Nephron progenitor cell (in vitro differentiated cells): ENCODE measurements around the gene VPS13D.

Source experiments
- DNase-seq: peaks from one replicate; pipeline ENCODE4 v3.0.0; 2021
- H3K27ac Mint-ChIP-seq: 2 replicates; pipeline ENCODE4 v1.8.0; 2021; ENCODE audit warnings: mild to moderate bottlenecking, moderate library complexity, mixed read lengths
- H3K27me3 Mint-ChIP-seq: 2 replicates; pipeline ENCODE4 v1.8.0; 2021; ENCODE audit warnings: mild to moderate bottlenecking, low read depth, mixed read lengths; ENCODE audit not compliant: poor library complexity
- H3K36me3 Mint-ChIP-seq: 2 replicates; pipeline ENCODE4 v1.8.0; 2021; ENCODE audit warnings: low read depth, mixed read lengths
- H3K4me1 Mint-ChIP-seq: 2 replicates; pipeline ENCODE4 v1.8.0; 2021; ENCODE audit warnings: mixed read lengths
- H3K4me3 Mint-ChIP-seq: 2 replicates; pipeline ENCODE4 v1.8.0; 2021; ENCODE audit warnings: mild to moderate bottlenecking, moderate library complexity, mixed read lengths
- H3K9me3 Mint-ChIP-seq: 2 replicates; pipeline ENCODE4 v1.8.0; 2021; ENCODE audit warnings: mild to moderate bottlenecking, moderate library complexity, mixed read lengths
- CTCF ChIP-seq: fragments of 200-600 bp; sonication (generic); IDR thresholded peaks from 2 replicates; pipeline ENCODE4 v1.5.0; 2021; ENCODE audit warnings: antibody characterized with exemption

Gene VPS13D

DNA sequence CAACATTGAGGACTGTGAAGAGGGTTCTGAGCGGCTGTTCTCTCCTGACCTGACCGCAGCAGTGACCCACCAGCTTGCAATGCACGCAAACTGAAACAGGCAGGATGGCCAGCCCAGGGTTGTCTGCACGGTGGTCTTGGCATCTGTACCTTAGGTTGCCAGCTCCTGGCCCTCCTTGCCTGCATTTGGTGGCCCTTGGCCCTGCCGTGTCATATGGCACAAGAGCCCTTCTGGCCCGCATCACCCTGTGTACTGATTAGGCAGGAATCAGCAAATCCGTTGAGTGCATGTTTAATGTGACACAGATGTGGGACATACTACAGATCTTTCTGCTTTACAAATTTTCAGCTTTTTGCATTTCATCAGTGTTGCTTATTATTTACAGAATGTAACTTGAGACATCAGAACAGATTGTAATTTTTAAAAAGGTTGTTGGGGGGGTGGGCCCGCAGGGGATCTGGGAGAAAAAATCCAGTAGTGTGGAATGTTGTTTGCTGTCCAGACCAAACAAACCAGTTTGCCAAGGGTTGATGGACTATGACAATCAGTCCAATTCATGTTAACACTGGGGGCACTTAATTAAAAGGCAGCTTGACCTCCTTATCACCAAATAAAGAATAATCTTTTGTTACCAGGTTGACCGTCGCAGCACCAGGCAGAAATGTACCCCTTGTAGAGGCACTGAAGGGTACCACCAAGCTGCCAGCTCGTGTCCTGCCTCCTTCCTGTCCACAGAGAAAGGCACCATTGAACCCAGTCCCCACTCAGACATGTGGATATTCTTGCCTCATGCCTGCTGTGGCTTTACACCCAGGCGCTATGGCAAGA, 255.6 kb downstream of the VPS13D start:
- Mint-ChIP-seq H3K27ac (peak overlapping the region; percentile 96), H3K4me1 (peaks cover 76% of the 10 kb centered on the region), H3K4me3 (no peak overlapping the region), H3K9me3 (peaks cover 11% of the 10 kb centered on the region), H3K27me3 (peaks cover 8% of the 10 kb centered on the region), H3K36me3 (peaks cover 44% of the 10 kb centered on the region)
- no peak for TF ChIP-seq CTCF
- DNase-seq: no peak

DNA sequence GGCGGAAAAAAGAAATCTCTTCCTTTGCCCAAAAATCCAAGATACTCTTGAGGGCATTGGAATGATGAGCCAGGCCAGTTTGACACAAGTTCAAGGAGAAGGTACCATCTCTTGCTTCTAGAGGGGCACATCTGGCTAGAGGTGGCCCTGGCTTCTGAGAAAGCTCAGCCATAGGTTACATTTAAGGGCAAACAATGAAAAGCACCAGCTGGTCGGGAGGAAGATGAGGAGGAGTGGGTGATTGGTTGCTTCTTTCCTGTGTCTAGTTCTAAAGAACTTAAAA, 256.2 kb downstream of the VPS13D start:
- peaks cover 70% of the 10 kb centered on the region for H3K4me1 Mint-ChIP-seq

GRCh38 chr1:12486401-12487005, 256.7 kb downstream of the VPS13D start:
- no peak for DNase-seq
- TF ChIP-seq CTCF: no peak
- Mint-ChIP-seq H3K27ac (peak overlapping the region; percentile 96), H3K9me3 (peaks cover 21% of the 10 kb centered on the region), H3K27me3 (peaks cover 8% of the 10 kb centered on the region), H3K4me3 (peak overlapping the region; percentile 11), H3K4me1 (peaks cover 65% of the 10 kb centered on the region), H3K36me3 (peaks cover 55% of the 10 kb centered on the region)

More for the DNA sequence above, 256.2 kb downstream of the VPS13D start:
- Mint-ChIP-seq H3K27ac (peak overlapping the region; percentile 96), H3K27me3 (peaks cover 8% of the 10 kb centered on the region), H3K36me3 (peaks cover 49% of the 10 kb centered on the region), H3K9me3 (peaks cover 17% of the 10 kb centered on the region), H3K4me3 (peak overlapping the region; percentile 23)
- TF ChIP-seq CTCF: no peak
- DNase-seq: no peak

GRCh38 chr1:12487520-12487919, 257.7 kb downstream of the VPS13D start:
- Mint-ChIP-seq H3K4me3 (no peak overlapping the region), H3K27me3 (peaks cover 8% of the 10 kb centered on the region), H3K36me3 (peaks cover 63% of the 10 kb centered on the region), H3K4me1 (peaks cover 55% of the 10 kb centered on the region), H3K9me3 (peaks cover 25% of the 10 kb centered on the region), H3K27ac (no peak overlapping the region)
- no peak for TF ChIP-seq CTCF
- no peak for DNase-seq

DNA sequence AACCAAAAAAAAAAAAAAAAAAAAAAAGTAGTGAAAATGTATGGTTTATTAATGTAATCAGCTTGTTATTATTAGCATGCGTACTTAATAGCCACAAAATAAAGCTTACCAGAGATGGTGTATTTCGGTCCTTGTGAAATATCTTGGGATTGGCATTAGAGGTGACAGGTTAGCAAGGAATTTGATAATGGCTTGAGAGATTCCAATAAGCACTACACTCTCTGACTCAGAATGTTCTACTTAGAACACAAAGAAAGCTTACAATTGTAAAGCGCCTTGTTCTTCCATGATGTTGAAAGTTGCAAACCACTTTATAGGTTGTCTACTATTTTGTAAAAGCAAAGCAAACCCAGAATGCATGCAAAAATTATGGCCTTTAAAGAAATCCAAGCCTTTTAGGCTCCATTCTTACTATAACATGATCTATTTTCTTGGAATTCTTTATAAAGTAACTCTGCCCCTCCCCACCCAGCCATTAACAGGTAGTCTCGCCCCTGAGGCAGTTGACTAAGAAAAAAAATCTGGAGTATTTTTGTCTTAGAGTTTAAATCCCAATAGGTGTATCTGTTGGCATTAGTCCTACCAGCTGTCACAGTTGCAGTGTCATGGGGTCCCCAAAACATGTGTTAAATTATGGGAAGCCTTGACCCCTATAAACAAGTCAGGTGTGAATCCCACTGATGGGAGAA, 259.0 kb downstream of the VPS13D start:
- H3K27ac Mint-ChIP-seq: no peak overlapping the region
- peaks cover 66% of the 10 kb centered on the region for H3K36me3 Mint-ChIP-seq
- no peak for DNase-seq
- H3K4me3 Mint-ChIP-seq: no peak overlapping the region
- TF ChIP-seq CTCF: no peak
- H3K9me3 Mint-ChIP-seq: peaks cover 25% of the 10 kb centered on the region
- peaks cover 51% of the 10 kb centered on the region for H3K4me1 Mint-ChIP-seq
- peaks cover 8% of the 10 kb centered on the region for H3K27me3 Mint-ChIP-seq
